ENCODE results near the gene NSUN6. TPM values are rescaled to one million over a fixed set of nuclear protein-coding genes. Genes with fewer than 3 reads are reported as not detected.

Gene NSUN6
- total RNA-seq, 1 experiment from 2014 or later: 6.0 TPM

DNA sequence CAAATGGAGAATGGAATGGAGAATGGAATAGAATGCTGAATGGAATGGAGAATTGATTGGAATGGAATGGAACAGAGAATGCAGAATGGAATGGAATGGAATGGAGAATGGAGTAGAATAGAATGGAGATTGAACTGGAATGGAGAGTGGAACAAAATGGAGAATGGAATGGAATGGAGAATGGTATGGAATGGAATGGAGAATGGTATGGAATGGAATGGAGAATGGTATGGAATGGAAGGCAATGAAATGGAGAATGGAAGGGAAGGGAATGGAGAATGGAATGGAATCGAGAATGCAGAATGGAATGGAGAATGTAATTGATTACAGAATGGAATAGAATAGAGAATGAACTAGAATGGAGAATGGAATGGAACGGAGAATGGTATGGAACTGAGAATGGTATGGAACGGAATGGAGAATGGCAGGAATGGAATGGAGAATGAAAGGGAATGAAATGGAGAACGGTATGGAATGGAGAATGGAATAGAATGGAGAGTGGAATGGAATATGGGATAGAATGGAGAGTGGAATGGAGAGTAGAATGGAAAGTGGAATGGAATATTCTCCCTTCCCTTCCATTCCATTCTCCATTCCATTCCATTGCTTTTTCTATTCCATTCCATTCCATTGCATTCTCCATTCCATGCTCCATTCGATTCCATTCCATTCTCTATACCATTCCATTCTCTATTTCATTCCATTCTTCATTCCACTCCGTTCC is 88.2 kb downstream of the NSUN6 start:
- H3K9me3 ChIP-seq (ENCODE audit: low read length): no peaks in the 10 kb centered on the region
- H2AFZ ChIP-seq (ENCODE audit: low read length): no peak overlapping the region
- H3K4me3 ChIP-seq (ENCODE audit: low read length): no peak overlapping the region
- H3F3A ChIP-seq (ENCODE audit: low read length, unreplicated experiment): no peaks in the 10 kb centered on the region
- no peak for ATAC-seq
- no peaks in the 10 kb centered on the region for H3K27me3 ChIP-seq (ENCODE audit: low read length)
- TF ChIP-seq EZH2 (IDR thresholded peaks at IDR 0.05; ENCODE audit: low read length, unreplicated experiment): no peak
- 0 out of 2 replicates have a peak, but pooled peaks cover 2% of the 10 kb centered on the region for H3K36me3 ChIP-seq (ENCODE audit: low read depth, low read length)
- POLR2A ChIA-PET (ENCODE audit: unreplicated experiment): no interaction called here
- H3K79me2 ChIP-seq (ENCODE audit: low read length): no peaks in the 10 kb centered on the region
- intact Hi-C loops (cut with micrococcal nuclease): no loop called here
- H3K9me2 ChIP-seq (replicated peaks; ENCODE audit: low read length): no peaks in the 10 kb centered on the region
- DNase-seq: no peak
- H3K4me1 ChIP-seq (ENCODE audit: insufficient read depth, low read length): no peaks in the 10 kb centered on the region
- no peak overlapping the region for H3K9ac ChIP-seq (ENCODE audit: low read length)
- H3K4me2 ChIP-seq (ENCODE audit: low read length): no peak overlapping the region
- no peaks in the 10 kb centered on the region for H4K20me1 ChIP-seq (ENCODE audit: low read length)
- CTCF ChIA-PET: no interaction called here
- H3K27ac ChIP-seq (ENCODE audit: low read length): no peak overlapping the region
- no TSS peak for BruUV-seq (replicated peaks)

- Histone ChIP-seq H3K4me3 (ENCODE audit: low read length) (no peak overlapping the region), H3K4me2 (ENCODE audit: low read length) (no peak overlapping the region), H3K27ac (ENCODE audit: low read length) (no peak overlapping the region), H3K36me3 (ENCODE audit: low read depth, low read length) (0 out of 2 replicates have a peak, but pooled peaks cover 2% of the 10 kb centered on the region), H3K9me3 (ENCODE audit: low read length) (no peaks in the 10 kb centered on the region), H3K79me2 (ENCODE audit: low read length) (no peaks in the 10 kb centered on the region), H4K20me1 (ENCODE audit: low read length) (no peaks in the 10 kb centered on the region), H3F3A (ENCODE audit: low read length, unreplicated experiment) (no peaks in the 10 kb centered on the region), H2AFZ (ENCODE audit: low read length) (no peak overlapping the region), H3K9ac (ENCODE audit: low read length) (no peak overlapping the region), H3K4me1 (ENCODE audit: insufficient read depth, low read length) (no peaks in the 10 kb centered on the region), H3K27me3 (ENCODE audit: low read length) (no peaks in the 10 kb centered on the region), H3K9me2 (replicated peaks; ENCODE audit: low read length) (no peaks in the 10 kb centered on the region)
- no peak for DNase-seq
- TF ChIP-seq EZH2phosphoT487 (IDR thresholded peaks at IDR 0.05; ENCODE audit: borderline replicate concordance, low read length) (no peak), EZH2 (IDR thresholded peaks at IDR 0.05; ENCODE audit: low read length, unreplicated experiment) (no peak), CTCF (conservative IDR thresholded peaks at IDR 0.05; ENCODE audit: low read depth, low read length) (no peak)
- BruUV-seq (replicated peaks): no TSS peak
- ChIA-PET POLR2A (ENCODE audit: unreplicated experiment) (no interaction called here), CTCF (no interaction called here)
- intact Hi-C loops (cut with micrococcal nuclease): no loop called here
- ATAC-seq: no peak
Observed at GRCh38 chr10:18561861-18562551, 89.4 kb downstream of the NSUN6 start.

DNA sequence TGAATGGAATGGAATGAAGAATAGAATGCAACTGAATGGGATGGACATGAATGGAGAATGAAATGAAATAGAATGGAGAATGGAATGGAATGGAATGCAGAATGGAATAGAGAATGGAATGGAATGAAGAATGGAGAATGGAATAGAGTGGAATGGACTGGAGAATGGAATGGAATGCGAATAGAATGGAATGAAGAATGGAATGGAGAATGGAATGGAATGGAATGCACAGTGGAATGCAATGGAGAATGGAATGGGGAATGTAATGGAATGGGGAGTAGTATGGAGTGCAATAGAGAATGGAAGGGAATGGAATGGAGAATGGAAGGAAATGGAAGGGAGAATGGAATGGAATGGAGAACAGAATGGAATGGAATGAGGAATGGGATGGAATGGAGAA is 93.4 kb downstream of the NSUN6 start:
- ChIA-PET POLR2A (ENCODE audit: unreplicated experiment) (no interaction called here), CTCF (no interaction called here)
- BruUV-seq (replicated peaks): no TSS peak
- peaks cover 8% of the 10 kb centered on the region for H3K36me3 ChIP-seq (ENCODE audit: low read depth, low read length)
- TF ChIP-seq EZH2 (IDR thresholded peaks at IDR 0.05; ENCODE audit: low read length, unreplicated experiment): no peak
- no peak for TF ChIP-seq EZH2phosphoT487 (IDR thresholded peaks at IDR 0.05; ENCODE audit: borderline replicate concordance, low read length)
- TF ChIP-seq CTCF (conservative IDR thresholded peaks at IDR 0.05; ENCODE audit: low read depth, low read length): no peak
- no peak overlapping the region for H3K4me2 ChIP-seq (ENCODE audit: low read length)
- no peak overlapping the region for H3K9ac ChIP-seq (ENCODE audit: low read length)
- no peaks in the 10 kb centered on the region for H4K20me1 ChIP-seq (ENCODE audit: low read length)
- intact Hi-C loops (cut with micrococcal nuclease): no loop called here
- no peaks in the 10 kb centered on the region for H3K9me3 ChIP-seq (ENCODE audit: low read length)
- H3K4me3 ChIP-seq (ENCODE audit: low read length): no peak overlapping the region
- no peaks in the 10 kb centered on the region for H3F3A ChIP-seq (ENCODE audit: low read length, unreplicated experiment)
- no peaks in the 10 kb centered on the region for H3K27me3 ChIP-seq (ENCODE audit: low read length)
- H3K4me1 ChIP-seq (ENCODE audit: insufficient read depth, low read length): no peaks in the 10 kb centered on the region
- H3K79me2 ChIP-seq (ENCODE audit: low read length): no peaks in the 10 kb centered on the region
- DNase-seq (no peak), ATAC-seq (no peak)
- no peaks in the 10 kb centered on the region for H3K9me2 ChIP-seq (replicated peaks; ENCODE audit: low read length)
- no peak overlapping the region for H3K27ac ChIP-seq (ENCODE audit: low read length)
- no peak overlapping the region for H2AFZ ChIP-seq (ENCODE audit: low read length)
